GM21360 (cell line): ENCODE data around the gene HPCAL1.
"Not testable (repeated sequence)": the region's sequence is repeated elsewhere in the genome, so short reads cannot be mapped to it uniquely, and the experiment has no call there.

Experiments
- ATAC-seq: cut with Tn5 transposase; IDR thresholded peaks from one replicate; pipeline ENCODE4 v1.9.1; 2021; ENCODE audit warnings: mild to moderate bottlenecking, moderate library complexity; ENCODE audit not compliant: unreplicated experiment

The HPCAL1 gene

GRCh38 chr2:10435820-10436204 lies 133.1 kb downstream of the HPCAL1 start:
- no peak for ATAC-seq

GRCh38 chr2:10436583-10437110 lies 133.9 kb downstream of the HPCAL1 start:
- no peak for ATAC-seq

GRCh38 chr2:10437806-10438205 lies 135.1 kb downstream of the HPCAL1 start:
- ATAC-seq = no peak

- no peak for ATAC-seq
These were observed 136.0 kb downstream of the HPCAL1 start for GRCh38 chr2:10438688-10439087.

- ATAC-seq = no peak
These were observed 136.6 kb downstream of the HPCAL1 start for GRCh38 chr2:10439185-10439879.

GRCh38 chr2:10439971-10440370 lies 137.3 kb downstream of the HPCAL1 start:
- ATAC-seq = no peak

- ATAC-seq = no peak
These were observed 138.0 kb downstream of the HPCAL1 start for GRCh38 chr2:10440736-10441135.

GRCh38 chr2:10441948-10442347 lies 139.2 kb downstream of the HPCAL1 start:
- no peak for ATAC-seq

GRCh38 chr2:10442469-10443126 lies 139.9 kb downstream of the HPCAL1 start:
- ATAC-seq = not testable (repeated sequence)

- no peak for ATAC-seq
These were observed 141.8 kb downstream of the HPCAL1 start for GRCh38 chr2:10444463-10444862.

GRCh38 chr2:10446631-10447030 lies 143.9 kb downstream of the HPCAL1 start:
- ATAC-seq = no peak

GRCh38 chr2:10447300-10447894 lies 144.7 kb downstream of the HPCAL1 start:
- ATAC-seq = peak; percentile 20

- peak; percentile 71 for ATAC-seq
These were observed 145.3 kb downstream of the HPCAL1 start, which contains the start of gene ODC1 for GRCh38 chr2:10447895-10448575. ODC1 (minus strand) TSS chr2:10448327; CDS start chr2:10445032, 3,295 bp downstream.

- peak; percentile 53 for ATAC-seq
These were observed 146.1 kb downstream of the HPCAL1 start for GRCh38 chr2:10448576-10449485.

- ATAC-seq = no peak
These were observed 146.8 kb downstream of the HPCAL1 start for GRCh38 chr2:10449486-10449831.

GRCh38 chr2:10449838-10450691 lies 147.4 kb downstream of the HPCAL1 start:
- ATAC-seq = no peak

- no peak for ATAC-seq
These were observed 149.1 kb downstream of the HPCAL1 start for GRCh38 chr2:10451819-10452218.

- no peak for ATAC-seq
These were observed 149.6 kb downstream of the HPCAL1 start for GRCh38 chr2:10452312-10452711.
